Neural cell (in vitro differentiated cells): ENCODE measurements around the gene GNAQ. TPM values are rescaled to one million over a fixed set of nuclear protein-coding genes. Genes with fewer than 3 reads are reported as not detected.

Experiments used
- H2AFZ ChIP-seq: fragments of 200-600, 300-800 bp; sonication (generic), shearing (Covaris generic); 2 replicates; pipeline ENCODE4 v1.6.0; 2014; ENCODE audit warnings: low read depth, mild to moderate bottlenecking, antibody characterized with exemption, low read length, moderate library complexity
- H3F3A ChIP-seq: fragments of 200-600 bp; shearing (Covaris generic); 2 replicates; pipeline ENCODE4 v1.6.1; 2016; ENCODE audit warnings: mild to moderate bottlenecking, moderate library complexity, mixed read lengths, antibody characterized with exemption, low read length; ENCODE audit not compliant: insufficient read depth, poor library complexity, severe bottlenecking
- H3K27ac ChIP-seq: fragments of 200-600, 300-800 bp; sonication (generic), shearing (Covaris generic); 2 replicates; pipeline ENCODE4 v1.5.1; 2014; ENCODE audit warnings: mild to moderate bottlenecking, low read length, moderate library complexity
- H3K27me3 ChIP-seq: fragments of 300-800, 200-600 bp; sonication (generic), shearing (Covaris generic); 2 replicates; pipeline ENCODE4 v1.6.0; 2014; ENCODE audit warnings: mild to moderate bottlenecking, low read depth, low read length, moderate library complexity; ENCODE audit not compliant: insufficient read depth
- H3K36me3 ChIP-seq: fragments of 300-800, 200-600 bp; sonication (generic), shearing (Covaris generic); 2 replicates; pipeline ENCODE4 v1.5.1; 2014; ENCODE audit warnings: mild to moderate bottlenecking, antibody characterized with exemption, low read length, moderate library complexity; ENCODE audit not compliant: insufficient read depth
- H3K4me2 ChIP-seq: fragments of 300-800, 200-600 bp; sonication (generic), shearing (Covaris generic); 2 replicates; pipeline ENCODE4 v1.6.0; 2014; ENCODE audit warnings: mild to moderate bottlenecking, low read length
- H3K4me3 ChIP-seq: fragments of 300-800, 200-600 bp; sonication (generic), shearing (Covaris generic); 2 replicates; pipeline ENCODE4 v1.5.1; 2014; ENCODE audit warnings: mild to moderate bottlenecking, low read length, moderate library complexity
- H3K79me2 ChIP-seq: fragments of 200-600 bp; shearing (Covaris generic); replicated peaks from 2 replicates; pipeline ENCODE4 v1.6.0; 2014; ENCODE audit warnings: mild to moderate bottlenecking, low read length, moderate library complexity; ENCODE audit not compliant: insufficient read depth
- H3K9ac ChIP-seq: fragments of 300-800, 200-600 bp; sonication (generic), shearing (Covaris generic); 2 replicates; pipeline ENCODE4 v1.6.1; 2016; ENCODE audit warnings: mild to moderate bottlenecking, low read length, mixed read lengths
- H3K9me2 ChIP-seq: fragments of 200-600 bp; shearing (Covaris generic); 2 replicates; pipeline ENCODE4 v1.6.1; 2016; ENCODE audit warnings: mild to moderate bottlenecking, low read length, mixed read lengths; ENCODE audit not compliant: insufficient read depth
- H3K9me3 ChIP-seq: fragments of 200-600, 300-800 bp; sonication (generic), shearing (Covaris generic); 2 replicates; pipeline ENCODE4 v1.6.1; 2016; ENCODE audit warnings: mild to moderate bottlenecking, mixed run types, low read length, moderate library complexity, mixed read lengths
- H4K20me1 ChIP-seq: fragments of 200-600 bp; shearing (Covaris generic); 2 replicates; pipeline ENCODE4 v1.6.1; 2016; ENCODE audit warnings: mild to moderate bottlenecking, mixed run types; ENCODE audit not compliant: insufficient read depth
- EP300 ChIP-seq: fragments of 450-650 bp; conservative IDR thresholded peaks from 2 replicates; pipeline ENCODE4 v1.6.1; 2014; ENCODE audit warnings: antibody characterized with exemption, mild to moderate bottlenecking, moderate library complexity; ENCODE audit not compliant: poor library complexity, severe bottlenecking
- EZH2 ChIP-seq: fragments of 200-600, 300-800 bp; shearing (Covaris generic), sonication (generic); IDR thresholded peaks from 2 replicates; pipeline ENCODE4 v1.6.1; 2014; ENCODE audit warnings: antibody characterized with exemption, low read length, borderline replicate concordance, mild to moderate bottlenecking; ENCODE audit not compliant: insufficient read depth, poor library complexity, severe bottlenecking
- MXI1 ChIP-seq: fragments of 450-650 bp; conservative IDR thresholded peaks from 2 replicates; pipeline ENCODE4 v1.6.1; 2014; ENCODE audit warnings: antibody characterized with exemption, mild to moderate bottlenecking; ENCODE audit not compliant: poor library complexity, severe bottlenecking
- POLR2AphosphoS5 ChIP-seq: IDR thresholded peaks from 2 replicates; pipeline ENCODE4 v1.6.1; 2012
- RAD21 ChIP-seq: fragments of 450-650 bp; conservative IDR thresholded peaks from 2 replicates; pipeline ENCODE4 v1.6.1; 2014; ENCODE audit warnings: antibody characterized with exemption, mild to moderate bottlenecking, moderate library complexity
- SMC3 ChIP-seq: fragments of 450-650 bp; conservative IDR thresholded peaks from 2 replicates; pipeline ENCODE4 v1.6.1; 2014; ENCODE audit warnings: antibody characterized with exemption, mild to moderate bottlenecking, moderate library complexity; ENCODE audit not compliant: poor library complexity
- TAF1 ChIP-seq: IDR thresholded peaks from 2 replicates; pipeline ENCODE4 v1.6.1; 2012; ENCODE audit warnings: low read depth
- polyA plus RNA-seq: library from polyadenylated mRNA; depleted of rRNA; stranded (reverse); fragments of >200 nt; gene quantifications from 2 replicates; pipeline ENCODE4 v1.2.3, GENCODE V29; 2014
- TF ChIP-seq, protein P1 (sequence below): fragments of 450-650 bp; IDR thresholded peaks from 2 replicates; pipeline ENCODE4 v1.5.1; 2014; ENCODE audit warnings: antibody characterized with exemption, mild to moderate bottlenecking, moderate library complexity; ENCODE audit not compliant: poor library complexity, severe bottlenecking
- TF ChIP-seq, protein P2 (sequence below): IDR thresholded peaks from 2 replicates; pipeline ENCODE4 v1.6.1; 2012; ENCODE audit warnings: borderline replicate concordance

The GNAQ gene
- polyA plus RNA-seq, 1 donor from 2014 or later, result 86.7 TPM

DNA sequence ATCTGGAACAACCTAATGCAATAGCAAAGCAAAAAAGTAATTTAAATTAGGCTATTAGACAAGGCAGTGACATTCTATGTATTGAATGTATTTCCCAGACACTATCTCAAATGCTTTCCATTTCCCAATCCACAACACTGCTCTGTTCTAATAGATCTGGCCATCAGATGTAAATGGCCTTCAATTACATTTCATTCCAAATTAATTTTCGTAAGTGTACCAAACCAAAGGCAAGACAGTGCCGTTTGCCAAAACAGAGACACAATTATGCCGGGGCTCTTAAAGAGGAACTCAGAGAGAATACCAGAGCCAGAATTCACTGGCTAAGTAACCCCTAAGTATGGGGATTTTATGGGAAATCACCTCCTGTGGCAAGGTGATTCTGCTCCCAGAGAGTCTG is 63.1 kb downstream of the GNAQ start:
- no peaks in the 10 kb centered on the region for H3K36me3 ChIP-seq
- no peaks in the 10 kb centered on the region for H3K9me3 ChIP-seq
- TF ChIP-seq POLR2AphosphoS5 (no peak), RAD21 (no peak), EZH2 (no peak), EP300 (no peak), SMC3 (no peak), MXI1 (no peak), TAF1 (no peak)
- TF ChIP-seq, protein P1, sequence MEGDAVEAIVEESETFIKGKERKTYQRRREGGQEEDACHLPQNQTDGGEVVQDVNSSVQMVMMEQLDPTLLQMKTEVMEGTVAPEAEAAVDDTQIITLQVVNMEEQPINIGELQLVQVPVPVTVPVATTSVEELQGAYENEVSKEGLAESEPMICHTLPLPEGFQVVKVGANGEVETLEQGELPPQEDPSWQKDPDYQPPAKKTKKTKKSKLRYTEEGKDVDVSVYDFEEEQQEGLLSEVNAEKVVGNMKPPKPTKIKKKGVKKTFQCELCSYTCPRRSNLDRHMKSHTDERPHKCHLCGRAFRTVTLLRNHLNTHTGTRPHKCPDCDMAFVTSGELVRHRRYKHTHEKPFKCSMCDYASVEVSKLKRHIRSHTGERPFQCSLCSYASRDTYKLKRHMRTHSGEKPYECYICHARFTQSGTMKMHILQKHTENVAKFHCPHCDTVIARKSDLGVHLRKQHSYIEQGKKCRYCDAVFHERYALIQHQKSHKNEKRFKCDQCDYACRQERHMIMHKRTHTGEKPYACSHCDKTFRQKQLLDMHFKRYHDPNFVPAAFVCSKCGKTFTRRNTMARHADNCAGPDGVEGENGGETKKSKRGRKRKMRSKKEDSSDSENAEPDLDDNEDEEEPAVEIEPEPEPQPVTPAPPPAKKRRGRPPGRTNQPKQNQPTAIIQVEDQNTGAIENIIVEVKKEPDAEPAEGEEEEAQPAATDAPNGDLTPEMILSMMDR, result no peak
- TF ChIP-seq, protein P2, sequence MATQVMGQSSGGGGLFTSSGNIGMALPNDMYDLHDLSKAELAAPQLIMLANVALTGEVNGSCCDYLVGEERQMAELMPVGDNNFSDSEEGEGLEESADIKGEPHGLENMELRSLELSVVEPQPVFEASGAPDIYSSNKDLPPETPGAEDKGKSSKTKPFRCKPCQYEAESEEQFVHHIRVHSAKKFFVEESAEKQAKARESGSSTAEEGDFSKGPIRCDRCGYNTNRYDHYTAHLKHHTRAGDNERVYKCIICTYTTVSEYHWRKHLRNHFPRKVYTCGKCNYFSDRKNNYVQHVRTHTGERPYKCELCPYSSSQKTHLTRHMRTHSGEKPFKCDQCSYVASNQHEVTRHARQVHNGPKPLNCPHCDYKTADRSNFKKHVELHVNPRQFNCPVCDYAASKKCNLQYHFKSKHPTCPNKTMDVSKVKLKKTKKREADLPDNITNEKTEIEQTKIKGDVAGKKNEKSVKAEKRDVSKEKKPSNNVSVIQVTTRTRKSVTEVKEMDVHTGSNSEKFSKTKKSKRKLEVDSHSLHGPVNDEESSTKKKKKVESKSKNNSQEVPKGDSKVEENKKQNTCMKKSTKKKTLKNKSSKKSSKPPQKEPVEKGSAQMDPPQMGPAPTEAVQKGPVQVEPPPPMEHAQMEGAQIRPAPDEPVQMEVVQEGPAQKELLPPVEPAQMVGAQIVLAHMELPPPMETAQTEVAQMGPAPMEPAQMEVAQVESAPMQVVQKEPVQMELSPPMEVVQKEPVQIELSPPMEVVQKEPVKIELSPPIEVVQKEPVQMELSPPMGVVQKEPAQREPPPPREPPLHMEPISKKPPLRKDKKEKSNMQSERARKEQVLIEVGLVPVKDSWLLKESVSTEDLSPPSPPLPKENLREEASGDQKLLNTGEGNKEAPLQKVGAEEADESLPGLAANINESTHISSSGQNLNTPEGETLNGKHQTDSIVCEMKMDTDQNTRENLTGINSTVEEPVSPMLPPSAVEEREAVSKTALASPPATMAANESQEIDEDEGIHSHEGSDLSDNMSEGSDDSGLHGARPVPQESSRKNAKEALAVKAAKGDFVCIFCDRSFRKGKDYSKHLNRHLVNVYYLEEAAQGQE, result no peak
- no peak overlapping the region for H3K4me2 ChIP-seq
- H4K20me1 ChIP-seq, result no peaks in the 10 kb centered on the region
- H2AFZ ChIP-seq, result no peak overlapping the region
- no peaks in the 10 kb centered on the region for H3F3A ChIP-seq
- no peaks in the 10 kb centered on the region for H3K9me2 ChIP-seq
- H3K27me3 ChIP-seq, result no peaks in the 10 kb centered on the region
- peaks cover 69% of the 10 kb centered on the region for H3K79me2 ChIP-seq
- H3K4me3 ChIP-seq, result no peak overlapping the region
- no peak overlapping the region for H3K9ac ChIP-seq
- no peak overlapping the region for H3K27ac ChIP-seq

DNA sequence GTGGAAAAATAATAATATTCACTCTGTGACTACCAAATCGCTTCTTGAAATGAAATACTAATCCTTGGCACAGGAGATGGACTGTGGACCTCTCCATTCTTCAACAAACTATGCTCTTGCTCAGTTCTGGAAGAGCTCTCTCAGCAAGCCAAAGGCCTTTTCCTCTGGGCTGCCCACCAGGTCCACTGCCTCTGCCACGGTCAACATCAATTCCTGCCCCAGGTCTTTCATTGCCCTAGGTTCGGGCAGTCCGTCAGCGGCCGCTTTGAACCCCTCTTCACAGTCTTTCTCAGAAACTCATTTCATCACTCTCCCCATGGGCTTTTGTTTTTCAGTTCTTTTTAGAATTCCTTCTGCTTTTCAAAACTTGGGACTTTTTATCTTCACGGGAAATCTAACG is 64.9 kb downstream of the GNAQ start:
- Histone ChIP-seq H3K9ac (no peak overlapping the region), H3K9me3 (no peaks in the 10 kb centered on the region), H3K79me2 (peaks cover 66% of the 10 kb centered on the region), H4K20me1 (no peaks in the 10 kb centered on the region), H3F3A (no peaks in the 10 kb centered on the region), H3K4me2 (no peak overlapping the region), H3K9me2 (no peaks in the 10 kb centered on the region), H2AFZ (no peak overlapping the region), H3K27me3 (no peaks in the 10 kb centered on the region), H3K27ac (no peak overlapping the region), H3K4me3 (no peak overlapping the region), H3K36me3 (no peaks in the 10 kb centered on the region)
- TF ChIP-seq MXI1 (no peak), POLR2AphosphoS5 (no peak), RAD21 (no peak), EP300 (no peak), EZH2 (no peak), SMC3 (no peak), TAF1 (no peak)
- TF ChIP-seq, protein P1, result no peak
- TF ChIP-seq, protein P2, result no peak
